HEK293 (cell line): ENCODE data around the gene CDK9.
A peak's percentile ranks its signal among the peaks of the same experiment; 100 is the strongest.

Experiments
- CTCF ChIA-PET: fragments of 350-600 bp; formaldehyde crosslinking; extraction: SDS; loops from one replicate; lab custom pipeline; 2021; ENCODE audit warnings: antibody characterized with exemption; lab: Yijun Ruan, JAX
- POLR2A ChIA-PET: fragments of 300-600 bp; formaldehyde crosslinking; extraction: SDS; loops from one replicate; lab custom pipeline; 2020; ENCODE audit warnings: antibody characterized with exemption, inconsistent platforms; lab: Yijun Ruan, JAX
- H3K27ac ChIP-seq: fragments of 200-500 bp; sonication (Bioruptor generic); 2 replicates; pipeline ENCODE4 v1.5.1; 2014; ENCODE audit warnings: low read depth, low read length, control low read depth, inconsistent platforms; ENCODE audit errors: extremely low read depth
- H3K36me3 ChIP-seq, 2 experiments: fragments of 200-500 bp in 1 of 2; sonication (Bioruptor generic) in 1 of 2; 1 replicate in 1 of 2; 2 replicates in 1 of 2; pipeline ENCODE4 v1.5.1; 2014 to 2017; ENCODE audit warnings: inconsistent platforms in 2 of 2, low read length in 2 of 2; ENCODE audit not compliant: control insufficient read depth in 2 of 2, insufficient read depth in 1 of 2
- H3K4me1 ChIP-seq: fragments of 200-500 bp; sonication (Bioruptor generic); 2 replicates; pipeline ENCODE4 v1.5.1; 2014; ENCODE audit warnings: mild to moderate bottlenecking, low read length, inconsistent platforms; ENCODE audit not compliant: control insufficient read depth, insufficient read depth
- H3K4me3 ChIP-seq: 2 replicates; pipeline ENCODE4 v1.5.1; 2011; ENCODE audit warnings: low read depth, mild to moderate bottlenecking, control low read depth, low read length, moderate library complexity
- H3K9me3 ChIP-seq: fragments of 200-500 bp; sonication (Bioruptor generic); 2 replicates; pipeline ENCODE4 v1.5.1; 2014; ENCODE audit warnings: low read depth, low read length, inconsistent platforms; ENCODE audit not compliant: control insufficient read depth, insufficient read depth
- KLF1 ChIP-seq: fragments of 450-650 bp; formaldehyde crosslinking; IDR thresholded peaks from 2 replicates; pipeline ENCODE4 v1.5.1; 2016; ENCODE audit warnings: missing biosample characterization, missing genetic modification characterization
- KLF9 ChIP-seq: fragments of 450-650 bp; formaldehyde crosslinking; IDR thresholded peaks from 2 replicates; pipeline ENCODE4 v1.5.1; 2016; ENCODE audit warnings: missing biosample characterization, missing genetic modification characterization, low read depth
- PRDM10 ChIP-seq: fragments of 450-650 bp; formaldehyde crosslinking; IDR thresholded peaks from 2 replicates; pipeline ENCODE4 v1.5.1; 2016; ENCODE audit warnings: missing biosample characterization, missing genetic modification characterization
- SALL2 ChIP-seq: fragments of 450-650 bp; formaldehyde crosslinking; IDR thresholded peaks from 2 replicates; pipeline ENCODE4 v1.5.0; 2017; ENCODE audit warnings: missing biosample characterization, mild to moderate bottlenecking, missing genetic modification characterization, borderline replicate concordance
- ZFP37 ChIP-seq: fragments of 450-650 bp; formaldehyde crosslinking; IDR thresholded peaks from 2 replicates; pipeline ENCODE4 v1.5.1; 2016; ENCODE audit warnings: missing biosample characterization, missing genetic modification characterization
- ZNF10 ChIP-seq: fragments of 450-650 bp; formaldehyde crosslinking; IDR thresholded peaks from 2 replicates; pipeline ENCODE4 v1.5.1; 2017; ENCODE audit warnings: missing biosample characterization, missing genetic modification characterization
- ZNF16 ChIP-seq: fragments of 450-650 bp; formaldehyde crosslinking; IDR thresholded peaks from 2 replicates; pipeline ENCODE4 v1.5.1; 2016; ENCODE audit warnings: low read depth, missing biosample characterization, missing genetic modification characterization
- ZNF248 ChIP-seq: fragments of 450-650 bp; formaldehyde crosslinking; IDR thresholded peaks from 2 replicates; pipeline ENCODE4 v1.5.1; 2017; ENCODE audit warnings: missing biosample characterization, missing genetic modification characterization
- ZNF266 ChIP-seq: fragments of 450-650 bp; formaldehyde crosslinking; IDR thresholded peaks from 2 replicates; pipeline ENCODE4 v1.5.1; 2016; ENCODE audit warnings: missing biosample characterization, missing genetic modification characterization, low read depth
- ZNF37A ChIP-seq: fragments of 450-650 bp; IDR thresholded peaks from 2 replicates; pipeline ENCODE4 v1.5.1; 2018; ENCODE audit warnings: missing biosample characterization, missing genetic modification characterization
- ZNF394 ChIP-seq: fragments of 450-650 bp; formaldehyde crosslinking; IDR thresholded peaks from 2 replicates; pipeline ENCODE4 v1.5.1; 2016; ENCODE audit warnings: missing biosample characterization, missing genetic modification characterization, mild to moderate bottlenecking, moderate library complexity, borderline replicate concordance
- ZNF433 ChIP-seq: fragments of 450-650 bp; formaldehyde crosslinking; IDR thresholded peaks from 2 replicates; pipeline ENCODE4 v1.5.1; 2016; ENCODE audit warnings: missing biosample characterization, missing genetic modification characterization, low read depth
- ZNF501 ChIP-seq: fragments of 450-650 bp; formaldehyde crosslinking; IDR thresholded peaks from 2 replicates; pipeline ENCODE4 v1.5.1; 2016; ENCODE audit warnings: missing biosample characterization, missing genetic modification characterization
- ZNF510 ChIP-seq: fragments of 450-650 bp; formaldehyde crosslinking; IDR thresholded peaks from 2 replicates; pipeline ENCODE4 v1.5.1; 2018; ENCODE audit warnings: mild to moderate bottlenecking, missing genetic modification characterization, missing biosample characterization; ENCODE audit not compliant: insufficient replicate concordance
- ZNF514 ChIP-seq: fragments of 450-650 bp; formaldehyde crosslinking; IDR thresholded peaks from 2 replicates; pipeline ENCODE4 v1.5.1; 2016; ENCODE audit warnings: missing biosample characterization, missing genetic modification characterization
- ZNF529 ChIP-seq: fragments of 450-650 bp; formaldehyde crosslinking; IDR thresholded peaks from 2 replicates; pipeline ENCODE4 v1.5.1; 2017; ENCODE audit warnings: missing genetic modification characterization, missing biosample characterization; ENCODE audit not compliant: insufficient replicate concordance
- ZNF555 ChIP-seq: fragments of 450-650 bp; formaldehyde crosslinking; conservative IDR thresholded peaks from 2 replicates; pipeline ENCODE4 v1.5.1; 2017; ENCODE audit warnings: missing biosample characterization, mild to moderate bottlenecking, missing genetic modification characterization, inconsistent platforms
- ZNF626 ChIP-seq: fragments of 450-650 bp; sonication (Bioruptor Pico); formaldehyde crosslinking; IDR thresholded peaks from 2 replicates; pipeline ENCODE4 v1.5.1; 2018; ENCODE audit warnings: missing biosample characterization, missing genetic modification characterization, inconsistent platforms
- TF ChIP-seq, protein P1 (sequence below): fragments of 450-650 bp; formaldehyde crosslinking; IDR thresholded peaks from 2 replicates; pipeline ENCODE4 v1.5.1; 2016; ENCODE audit warnings: missing biosample characterization, missing genetic modification characterization

The CDK9 gene

DNA sequence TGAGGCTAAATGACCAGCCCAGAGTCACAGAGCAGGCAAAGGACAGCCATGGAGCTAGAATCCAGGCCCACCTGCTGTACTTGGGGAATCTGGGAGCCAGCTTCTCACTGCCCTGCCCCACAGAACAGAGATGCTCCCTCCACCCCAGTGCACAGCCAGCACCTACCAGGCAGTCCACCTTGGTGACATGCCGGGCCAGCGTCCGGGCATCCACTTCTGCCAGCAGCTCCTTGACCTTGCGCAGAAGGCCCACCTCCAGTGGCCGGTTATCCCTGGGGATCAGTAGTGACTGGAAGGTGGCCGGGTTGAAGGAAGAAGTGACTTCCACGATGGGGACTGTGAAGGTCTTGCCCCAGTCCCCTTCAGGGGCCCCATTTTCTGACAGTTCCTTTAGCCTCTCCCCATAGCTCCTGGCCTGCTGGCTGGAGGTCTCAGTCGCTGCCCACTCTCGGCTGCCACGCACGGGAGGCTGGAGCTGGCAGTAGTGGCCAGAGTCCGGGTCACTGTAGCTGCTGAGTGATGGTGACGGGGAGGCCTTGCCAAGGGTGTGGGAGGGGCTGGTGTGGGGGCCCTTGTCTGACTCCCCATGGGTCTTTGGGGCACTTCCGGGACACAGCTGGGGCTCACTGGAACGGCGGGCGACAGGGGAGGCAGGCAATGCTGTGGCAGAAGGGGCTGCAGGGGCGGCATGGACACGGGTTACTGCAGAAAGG, 41.3 kb upstream of the CDK9 start:
- Histone ChIP-seq H3K9me3 (no peaks in the 10 kb centered on the region), H3K36me3 (no peaks in the 10 kb centered on the region), H3K4me3 (no peak overlapping the region), H3K27ac (no peak overlapping the region), H3K4me1 (no peaks in the 10 kb centered on the region)
- ChIA-PET CTCF (interaction anchor here (0.6 to 1.0 kb wide), 4 partner anchors 10 to 176 kb away, joined by 3 to 4 read pairs (median 3); partner anchors contain the start of gene TOR2A), POLR2A (no interaction called here)
- no peak for TF ChIP-seq ZNF266
- TF ChIP-seq ZNF514 (tag by site-specific recombination) = no peak
- TF ChIP-seq KLF1 (tag by site-specific recombination) = no peak
- no peak for TF ChIP-seq ZNF510 (tag by site-specific recombination)
- TF ChIP-seq, protein P1, sequence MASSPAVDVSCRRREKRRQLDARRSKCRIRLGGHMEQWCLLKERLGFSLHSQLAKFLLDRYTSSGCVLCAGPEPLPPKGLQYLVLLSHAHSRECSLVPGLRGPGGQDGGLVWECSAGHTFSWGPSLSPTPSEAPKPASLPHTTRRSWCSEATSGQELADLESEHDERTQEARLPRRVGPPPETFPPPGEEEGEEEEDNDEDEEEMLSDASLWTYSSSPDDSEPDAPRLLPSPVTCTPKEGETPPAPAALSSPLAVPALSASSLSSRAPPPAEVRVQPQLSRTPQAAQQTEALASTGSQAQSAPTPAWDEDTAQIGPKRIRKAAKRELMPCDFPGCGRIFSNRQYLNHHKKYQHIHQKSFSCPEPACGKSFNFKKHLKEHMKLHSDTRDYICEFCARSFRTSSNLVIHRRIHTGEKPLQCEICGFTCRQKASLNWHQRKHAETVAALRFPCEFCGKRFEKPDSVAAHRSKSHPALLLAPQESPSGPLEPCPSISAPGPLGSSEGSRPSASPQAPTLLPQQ = no peak
- no peak for TF ChIP-seq ZNF501
- no peak for TF ChIP-seq ZNF433 (tag by site-specific recombination)

DNA sequence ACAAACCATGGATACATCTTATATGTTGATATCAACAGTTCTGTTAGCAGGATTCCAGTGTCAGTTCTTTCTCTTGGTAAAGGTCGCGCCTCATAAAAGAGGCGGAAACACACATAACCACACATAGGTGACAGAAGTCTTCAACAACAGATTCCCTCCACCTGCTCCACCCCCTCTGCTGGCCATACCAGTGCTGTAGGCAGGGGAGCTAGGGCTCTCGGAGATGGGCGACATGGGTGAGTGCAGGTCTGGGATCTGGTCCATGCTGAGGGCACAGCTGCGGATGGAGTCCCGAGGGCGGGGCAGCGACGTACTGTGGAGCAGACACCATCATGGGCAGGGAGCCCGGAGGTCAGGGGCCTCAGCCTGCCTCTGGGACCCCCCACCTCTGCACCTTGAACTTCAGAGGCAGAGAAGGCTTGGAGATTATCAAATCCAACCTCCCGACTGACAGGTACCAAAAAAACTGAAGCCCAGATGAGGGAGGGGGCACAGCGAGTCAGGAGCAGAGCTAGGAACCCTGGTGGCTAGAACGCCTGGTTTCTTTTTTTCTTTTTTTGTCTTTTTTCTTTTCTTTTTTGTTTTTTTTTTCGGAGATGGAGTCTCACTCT, 38.8 kb upstream of the CDK9 start:
- H3K4me3 ChIP-seq = no peak overlapping the region
- no peak overlapping the region for H3K27ac ChIP-seq
- no peaks in the 10 kb centered on the region for H3K9me3 ChIP-seq
- ChIA-PET POLR2A (no interaction called here), CTCF (interaction anchor here (0.9 to 1.9 kb wide), 4 partner anchors 9 to 158 kb away, joined by 3 to 8 read pairs (median 4); partner anchors contain the start of gene TOR2A)
- no peaks in the 10 kb centered on the region for H3K4me1 ChIP-seq
- H3K36me3 ChIP-seq = no peaks in the 10 kb centered on the region
- TF ChIP-seq PRDM10 (tag by site-specific recombination) = peak; percentile 82
- TF ChIP-seq ZNF626 (tag by site-specific recombination) = no peak

DNA sequence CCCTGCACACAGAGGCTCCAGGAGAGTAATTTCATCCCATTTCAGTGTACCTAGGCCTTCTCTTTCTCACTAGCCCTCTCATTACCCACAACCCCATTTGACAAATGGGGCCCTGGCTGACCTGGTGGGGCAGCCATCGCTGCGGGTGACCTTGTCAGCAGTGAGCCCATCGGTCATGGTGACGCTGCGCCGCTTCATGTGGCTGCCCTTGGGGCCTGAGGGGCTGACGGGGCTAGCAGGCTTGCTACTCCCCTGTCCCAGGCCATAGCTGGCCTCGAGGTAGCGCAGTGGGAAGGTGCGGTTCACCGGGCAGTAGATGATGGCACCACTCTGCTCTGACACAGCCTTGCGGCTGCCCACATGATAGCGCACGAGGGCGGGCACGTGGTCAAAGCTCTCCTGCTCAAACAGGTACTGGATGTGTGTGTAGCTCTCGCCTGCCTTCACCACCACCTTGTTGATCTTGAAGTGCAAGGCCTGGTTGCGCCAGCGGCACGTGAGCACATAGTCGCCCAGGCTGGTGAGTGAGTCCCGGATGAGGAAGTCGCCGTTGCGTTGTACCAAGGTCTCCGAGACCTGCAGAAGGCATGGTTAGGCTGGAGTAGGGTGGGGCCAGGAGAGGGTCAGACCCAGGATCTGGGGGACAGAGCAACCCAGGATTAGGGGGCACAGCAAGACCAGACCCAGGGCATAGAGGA, 36.6 kb upstream of the CDK9 start:
- CTCF ChIA-PET = interaction anchor here (0.6 kb wide), 1 partner anchor 32 kb away, joined by 3 read pairs; no protein-coding TSS in a partner anchor
- no peaks in the 10 kb centered on the region for H3K36me3 ChIP-seq
- no peak overlapping the region for H3K27ac ChIP-seq
- no peaks in the 10 kb centered on the region for H3K9me3 ChIP-seq
- H3K4me1 ChIP-seq = no peaks in the 10 kb centered on the region
- no peak for TF ChIP-seq ZNF529 (tag by site-specific recombination)
- TF ChIP-seq ZNF555 (tag by site-specific recombination) = no peak
- TF ChIP-seq KLF9 (tag by site-specific recombination) = no peak
- no peak for TF ChIP-seq ZNF394 (tag by site-specific recombination)
- no peak for TF ChIP-seq ZNF16
- TF ChIP-seq ZNF37A = no peak
- TF ChIP-seq ZNF248 = no peak
- TF ChIP-seq ZNF10 (tag by site-specific recombination) = no peak
- no peak for TF ChIP-seq ZFP37 (tag by site-specific recombination)
- no peak for TF ChIP-seq SALL2
- TF ChIP-seq, all 188 proteins: peak for 0
- POLR2A ChIA-PET = no interaction called here
- no peak overlapping the region for H3K4me3 ChIP-seq
